ENCODE data around the gene CCDC92B.
A peak's percentile ranks its signal among the peaks of the same experiment; 100 is the strongest.

The CCDC92B gene

DNA sequence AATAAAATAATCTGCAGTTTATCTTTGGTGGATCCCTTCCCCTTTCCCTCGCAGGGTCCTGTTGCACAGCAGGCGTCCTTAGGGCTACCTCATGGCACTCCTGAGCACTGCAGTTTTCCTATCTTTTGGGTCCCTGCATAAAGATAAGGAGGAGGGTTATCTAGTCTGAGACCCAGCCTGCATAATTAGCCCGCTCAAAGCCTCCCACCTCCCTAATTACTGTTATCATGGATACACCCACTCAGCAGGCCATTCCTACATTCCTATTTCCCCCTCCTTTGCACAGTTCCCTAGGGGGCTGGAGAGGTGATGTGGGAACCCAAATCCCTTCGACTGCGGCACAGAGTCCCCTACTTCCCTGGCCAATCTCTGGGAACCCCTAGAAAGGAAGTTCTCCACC lies 32.8 kb downstream of the CCDC92B start:
- no peak overlapping the region for H3K27ac ChIP-seq (ENCODE audit: low read length)
- peaks cover 14% of the 10 kb centered on the region; the same call in 1 of the 2 replicates for H3K4me1 ChIP-seq (ENCODE audit: insufficient read depth, low read length)
- no peak overlapping the region for H3K4me3 ChIP-seq (ENCODE audit: low read length)
- no peaks in the 10 kb centered on the region for H3K36me3 ChIP-seq (ENCODE audit: insufficient read depth, low read depth, low read length)
- no peaks in the 10 kb centered on the region for H3K9me3 ChIP-seq (ENCODE audit: insufficient read depth, low read depth, low read length)
- no peak overlapping the region for H3K9ac ChIP-seq (ENCODE audit: low read depth, low read length)
- peaks cover 17% of the 10 kb centered on the region for H3K27me3 ChIP-seq (ENCODE audit: insufficient read depth, low read length)

GRCh38 chr17:2713881-2714280 lies 35.6 kb downstream of the CCDC92B start:
- Histone ChIP-seq H3K4me1 (ENCODE audit: insufficient read depth, low read length) (peaks cover 13% of the 10 kb centered on the region), H3K9ac (ENCODE audit: low read depth, low read length) (no peak overlapping the region), H3K27ac (ENCODE audit: low read length) (no peak overlapping the region), H3K9me3 (ENCODE audit: insufficient read depth, low read depth, low read length) (no peaks in the 10 kb centered on the region), H3K27me3 (ENCODE audit: insufficient read depth, low read length) (peaks cover 25% of the 10 kb centered on the region), H3K4me3 (ENCODE audit: low read length) (no peak overlapping the region), H3K36me3 (ENCODE audit: insufficient read depth, low read depth, low read length) (no peaks in the 10 kb centered on the region)

- no peaks in the 10 kb centered on the region for H3K36me3 ChIP-seq (ENCODE audit: insufficient read depth, low read depth, low read length)
- H3K4me1 ChIP-seq (ENCODE audit: insufficient read depth, low read length): peaks cover 20% of the 10 kb centered on the region
- H3K4me3 ChIP-seq (ENCODE audit: low read length): peak overlapping the region; percentile 77
- H3K9me3 ChIP-seq (ENCODE audit: insufficient read depth, low read depth, low read length): no peaks in the 10 kb centered on the region
- no peak overlapping the region for H3K27ac ChIP-seq (ENCODE audit: low read length)
- H3K9ac ChIP-seq (ENCODE audit: low read depth, low read length): peak overlapping the region; percentile 51; the same call in 1 of the 2 replicates
- peaks cover 25% of the 10 kb centered on the region for H3K27me3 ChIP-seq (ENCODE audit: insufficient read depth, low read length)
Observed at GRCh38 chr17:2712300-2713043, 37.0 kb downstream of the CCDC92B start.

- H3K4me1 ChIP-seq (ENCODE audit: insufficient read depth, low read length): peaks cover 20% of the 10 kb centered on the region
- no peaks in the 10 kb centered on the region for H3K36me3 ChIP-seq (ENCODE audit: insufficient read depth, low read depth, low read length)
- no peak within 1 kb of the TSS for H3K27ac ChIP-seq (ENCODE audit: low read length)
- H3K9ac ChIP-seq (ENCODE audit: low read depth, low read length): peak within 1 kb of the TSS; percentile 76; the same call in 1 of the 2 replicates
- H3K4me3 ChIP-seq (ENCODE audit: low read length): peak within 1 kb of the TSS; percentile 77
- H3K9me3 ChIP-seq (ENCODE audit: insufficient read depth, low read depth, low read length): no peaks in the 10 kb centered on the region
- peaks cover 25% of the 10 kb centered on the region for H3K27me3 ChIP-seq (ENCODE audit: insufficient read depth, low read length)
Observed at GRCh38 chr17:2711608-2712299, 37.7 kb downstream of the CCDC92B start, which contains the start of gene CLUH. Gene CLUH (minus strand): TSS chr17:2711764. CDS start chr17:2711661, 103 bp downstream.

- peaks cover 20% of the 10 kb centered on the region for H3K4me1 ChIP-seq (ENCODE audit: insufficient read depth, low read length)
- no peaks in the 10 kb centered on the region for H3K9me3 ChIP-seq (ENCODE audit: insufficient read depth, low read depth, low read length)
- no peaks in the 10 kb centered on the region for H3K36me3 ChIP-seq (ENCODE audit: insufficient read depth, low read depth, low read length)
- peak overlapping the region; percentile 76; the same call in 1 of the 2 replicates for H3K9ac ChIP-seq (ENCODE audit: low read depth, low read length)
- peak overlapping the region; percentile 77 for H3K4me3 ChIP-seq (ENCODE audit: low read length)
- H3K27ac ChIP-seq (ENCODE audit: low read length): no peak overlapping the region
- H3K27me3 ChIP-seq (ENCODE audit: insufficient read depth, low read length): peaks cover 25% of the 10 kb centered on the region
Observed at GRCh38 chr17:2710803-2711607, 38.4 kb downstream of the CCDC92B start.

GRCh38 chr17:2710071-2710802 lies 39.2 kb downstream of the CCDC92B start:
- H3K27ac ChIP-seq (ENCODE audit: low read length): no peak overlapping the region
- no peaks in the 10 kb centered on the region for H3K36me3 ChIP-seq (ENCODE audit: insufficient read depth, low read depth, low read length)
- peak overlapping the region; percentile 76; the same call in 1 of the 2 replicates for H3K9ac ChIP-seq (ENCODE audit: low read depth, low read length)
- peaks cover 25% of the 10 kb centered on the region for H3K27me3 ChIP-seq (ENCODE audit: insufficient read depth, low read length)
- H3K4me3 ChIP-seq (ENCODE audit: low read length): peak overlapping the region; percentile 77
- no peaks in the 10 kb centered on the region for H3K9me3 ChIP-seq (ENCODE audit: insufficient read depth, low read depth, low read length)
- H3K4me1 ChIP-seq (ENCODE audit: insufficient read depth, low read length): peaks cover 20% of the 10 kb centered on the region

GRCh38 chr17:2709183-2709661 lies 40.2 kb downstream of the CCDC92B start:
- Histone ChIP-seq H3K9ac (ENCODE audit: low read depth, low read length) (no peak overlapping the region), H3K9me3 (ENCODE audit: insufficient read depth, low read depth, low read length) (no peaks in the 10 kb centered on the region), H3K36me3 (ENCODE audit: insufficient read depth, low read depth, low read length) (no peaks in the 10 kb centered on the region), H3K27ac (ENCODE audit: low read length) (no peak overlapping the region), H3K27me3 (ENCODE audit: insufficient read depth, low read length) (peaks cover 25% of the 10 kb centered on the region), H3K4me1 (ENCODE audit: insufficient read depth, low read length) (peaks cover 20% of the 10 kb centered on the region), H3K4me3 (ENCODE audit: low read length) (no peak overlapping the region)

DNA sequence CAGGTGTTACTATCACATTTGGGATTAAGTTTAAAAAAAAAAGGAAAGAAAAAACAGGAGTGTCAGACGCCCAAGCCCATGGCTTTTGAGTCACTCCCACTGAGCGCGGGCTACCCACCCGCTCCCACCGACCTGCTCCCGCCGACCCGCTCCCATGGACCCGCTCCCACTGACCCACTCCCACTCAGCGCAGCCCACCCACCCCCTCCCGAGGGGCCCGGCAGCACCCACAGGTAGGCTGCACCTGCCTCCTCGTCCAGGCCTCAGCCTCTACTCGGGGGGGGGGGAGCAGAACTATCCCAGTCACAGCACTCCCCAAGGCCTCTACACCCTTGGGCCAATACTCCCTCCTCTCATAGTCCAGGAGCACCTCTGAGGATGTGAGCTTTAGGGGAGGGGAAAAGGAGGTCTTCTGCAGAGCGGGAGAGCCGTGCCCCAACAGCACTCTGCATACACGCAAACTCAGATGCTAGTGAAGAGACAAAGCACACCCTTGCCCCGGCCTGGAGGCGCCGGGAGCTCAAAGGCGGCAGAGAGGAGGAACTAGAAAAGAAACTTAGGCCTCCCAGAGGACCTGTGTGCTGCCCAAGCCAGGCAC lies 40.8 kb downstream of the CCDC92B start:
- H3K9me3 ChIP-seq (ENCODE audit: insufficient read depth, low read depth, low read length): no peaks in the 10 kb centered on the region
- H3K4me1 ChIP-seq (ENCODE audit: insufficient read depth, low read length): peaks cover 20% of the 10 kb centered on the region
- peaks cover 25% of the 10 kb centered on the region for H3K27me3 ChIP-seq (ENCODE audit: insufficient read depth, low read length)
- no peaks in the 10 kb centered on the region for H3K36me3 ChIP-seq (ENCODE audit: insufficient read depth, low read depth, low read length)
- no peak overlapping the region for H3K9ac ChIP-seq (ENCODE audit: low read depth, low read length)
- H3K4me3 ChIP-seq (ENCODE audit: low read length): no peak overlapping the region
- no peak overlapping the region for H3K27ac ChIP-seq (ENCODE audit: low read length)

GRCh38 chr17:2707721-2708584 lies 41.5 kb downstream of the CCDC92B start:
- Histone ChIP-seq H3K9me3 (ENCODE audit: insufficient read depth, low read depth, low read length) (no peaks in the 10 kb centered on the region), H3K27ac (ENCODE audit: low read length) (no peak overlapping the region), H3K4me3 (ENCODE audit: low read length) (no peak overlapping the region), H3K9ac (ENCODE audit: low read depth, low read length) (no peak overlapping the region), H3K4me1 (ENCODE audit: insufficient read depth, low read length) (peaks cover 20% of the 10 kb centered on the region), H3K27me3 (ENCODE audit: insufficient read depth, low read length) (peaks cover 25% of the 10 kb centered on the region), H3K36me3 (ENCODE audit: insufficient read depth, low read depth, low read length) (peaks cover 4% of the 10 kb centered on the region; the same call in 1 of the 2 replicates)

DNA sequence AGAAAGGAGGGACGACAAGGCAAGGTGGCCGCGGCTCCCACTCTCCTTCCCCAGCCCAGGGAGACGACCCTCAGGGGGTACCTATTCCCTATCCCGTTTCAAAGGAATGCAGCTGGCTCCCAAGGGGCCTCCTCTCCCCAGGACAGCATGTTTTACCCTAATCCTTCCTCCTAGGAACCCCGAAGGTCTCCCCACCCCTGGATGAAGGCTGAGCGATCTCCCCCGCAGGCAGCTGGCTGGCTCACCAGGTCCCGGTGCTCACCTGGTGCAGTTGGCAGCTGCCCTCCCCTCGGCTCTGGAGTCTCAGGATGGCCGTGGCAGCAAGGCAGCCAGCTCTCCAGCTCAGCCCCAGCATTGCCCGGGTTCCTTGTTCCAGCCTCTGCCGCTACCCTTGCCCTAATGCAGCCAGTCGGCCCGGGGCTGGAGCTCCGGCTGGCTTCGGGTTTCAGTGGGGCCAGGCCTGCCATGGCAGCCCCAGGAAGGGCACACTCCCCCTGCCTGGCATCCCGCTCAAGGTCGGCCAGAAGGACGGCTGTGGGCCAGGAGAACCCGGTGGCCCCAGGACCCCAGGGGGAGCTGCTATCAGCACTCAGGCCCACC lies 42.4 kb downstream of the CCDC92B start:
- Histone ChIP-seq H3K9ac (ENCODE audit: low read depth, low read length) (no peak overlapping the region), H3K36me3 (ENCODE audit: insufficient read depth, low read depth, low read length) (peaks cover 13% of the 10 kb centered on the region; the same call in 1 of the 2 replicates), H3K4me3 (ENCODE audit: low read length) (no peak overlapping the region), H3K27ac (ENCODE audit: low read length) (no peak overlapping the region), H3K4me1 (ENCODE audit: insufficient read depth, low read length) (peaks cover 14% of the 10 kb centered on the region), H3K27me3 (ENCODE audit: insufficient read depth, low read length) (peaks cover 16% of the 10 kb centered on the region), H3K9me3 (ENCODE audit: insufficient read depth, low read depth, low read length) (no peaks in the 10 kb centered on the region)
